Head of caudate nucleus (tissue), 42 donors: ENCODE results near the gene MITF.

Experiments used
- DNase-seq, 42 donors: peaks; one replicate each; pipeline versions ENCODE4 v3.0.0 to v3.0.0-alpha.2; 2020 to 2021; ENCODE audit warnings: mixed read lengths in 7 of 42
- intact Hi-C: fragments of 100-400 bp; cut with DNase I; formaldehyde crosslinking; loops from one replicate; pipeline ENCODE4 v1.15.0; 2022

MITF gene

GRCh38 chr3:69739204-69740102 is at the start of gene MITF:
Gene MITF, plus strand, starts transcription at chr3:69739464. Its CDS starts 134 bp downstream, at chr3:69739598.
- intact Hi-C loops = loop anchor here (5.0 to 10.0 kb wide), 2 partner anchors 47 to 55 kb away; no protein-coding TSS in a partner anchor
- DNase-seq = peak; percentile 86 to 98 (median 96)

- DNase-seq = no peak
- intact Hi-C loops = loop anchor here (5.0 kb wide), 4 partner anchors 45 to 255 kb away; partner anchors contain the start of gene MITF
Measured at GRCh38 chr3:69691860-69692259, 47.4 kb upstream of the MITF start.

GRCh38 chr3:69692761-69693160 is 46.5 kb upstream of the MITF start:
- no peak for DNase-seq
- intact Hi-C loops = loop anchor here (5.0 kb wide), 4 partner anchors 45 to 255 kb away; partner anchors contain the start of gene MITF

- intact Hi-C loops = no loop called here
- DNase-seq = no peak
Measured at GRCh38 chr3:69695443-69695842, 43.8 kb upstream of the MITF start.

- intact Hi-C loops = no loop called here
- DNase-seq = no peak
Measured at GRCh38 chr3:69695933-69696332, 43.3 kb upstream of the MITF start.

GRCh38 chr3:69696367-69696766 is 42.9 kb upstream of the MITF start:
- intact Hi-C loops = no loop called here
- no peak for DNase-seq

GRCh38 chr3:69697381-69697780 is 41.9 kb upstream of the MITF start:
- intact Hi-C loops = no loop called here
- DNase-seq = no peak

GRCh38 chr3:69698728-69699127 is 40.5 kb upstream of the MITF start:
- DNase-seq = no peak
- intact Hi-C loops = no loop called here

- intact Hi-C loops = no loop called here
- DNase-seq = no peak
Measured at GRCh38 chr3:69699183-69699582, 40.1 kb upstream of the MITF start.

GRCh38 chr3:69700949-69701348 is 38.3 kb upstream of the MITF start:
- no peak for DNase-seq
- intact Hi-C loops = no loop called here

- no peak for DNase-seq
- intact Hi-C loops = no loop called here
Measured at GRCh38 chr3:69710153-69710977, 28.9 kb upstream of the MITF start.

GRCh38 chr3:69712269-69712668 is 27.0 kb upstream of the MITF start:
- DNase-seq = no peak
- intact Hi-C loops = no loop called here

- no peak for DNase-seq
- intact Hi-C loops = no loop called here
Measured at GRCh38 chr3:69712933-69713332, 26.3 kb upstream of the MITF start.

GRCh38 chr3:69715204-69715603 is 24.1 kb upstream of the MITF start:
- no peak for DNase-seq
- intact Hi-C loops = no loop called here

- intact Hi-C loops = no loop called here
- no peak for DNase-seq
Measured at GRCh38 chr3:69716119-69716518, 23.1 kb upstream of the MITF start.

- intact Hi-C loops = no loop called here
- no peak for DNase-seq
Measured at GRCh38 chr3:69718866-69719586, 20.2 kb upstream of the MITF start.

- no peak for DNase-seq
- intact Hi-C loops = no loop called here
Measured at GRCh38 chr3:69719587-69720122, 19.6 kb upstream of the MITF start.

GRCh38 chr3:69720824-69721223 is 18.4 kb upstream of the MITF start:
- intact Hi-C loops = no loop called here

GRCh38 chr3:69723389-69723788 is 15.9 kb upstream of the MITF start:
- DNase-seq = no peak
- intact Hi-C loops = no loop called here

More at GRCh38 chr3:69720824-69721223, 18.4 kb upstream of the MITF start:
- DNase-seq = no peak
